ENCODE results near the gene PSMB7.
A peak's percentile ranks its signal among the peaks of the same experiment; 100 is the strongest.

Gene PSMB7

DNA sequence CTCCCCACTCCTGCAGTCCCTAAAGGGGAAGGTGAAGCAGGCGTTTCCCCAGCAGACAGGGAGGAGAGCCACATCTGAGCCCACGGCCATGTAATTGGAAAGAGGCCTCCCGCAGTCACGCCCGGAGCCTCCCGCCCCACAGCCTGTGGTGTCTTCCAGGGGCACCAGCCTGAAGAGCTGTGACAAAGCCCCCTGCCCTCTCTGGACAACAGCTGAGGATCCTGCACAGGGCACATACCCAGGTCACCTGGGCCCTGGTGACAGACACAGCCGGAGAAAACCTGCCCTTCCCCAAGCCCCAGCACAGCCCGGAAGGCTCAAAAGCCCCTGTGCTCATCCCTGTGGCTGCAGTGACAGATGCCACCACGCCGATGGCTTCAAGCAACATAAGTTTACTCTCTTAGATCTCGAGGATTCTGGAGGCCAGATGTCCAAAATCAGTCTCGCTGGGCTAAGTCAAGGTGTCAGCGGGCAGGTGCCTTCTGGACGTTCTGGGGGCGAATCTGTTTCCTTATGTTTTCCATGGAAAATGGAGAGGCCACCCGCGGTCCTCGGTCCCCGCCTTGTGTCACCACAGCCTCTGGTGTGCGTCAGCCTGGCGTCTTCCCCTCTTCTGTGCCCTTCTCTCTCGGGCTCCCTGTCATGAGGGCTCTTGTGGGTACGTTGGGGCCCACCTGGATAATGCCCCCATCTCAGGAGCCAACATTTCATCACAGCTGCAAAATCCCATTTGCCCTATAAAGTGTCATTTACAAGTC lies 71.5 kb downstream of the PSMB7 start:
- peak in 1 of 3 experiments; percentile 69 for DNase-seq

DNA sequence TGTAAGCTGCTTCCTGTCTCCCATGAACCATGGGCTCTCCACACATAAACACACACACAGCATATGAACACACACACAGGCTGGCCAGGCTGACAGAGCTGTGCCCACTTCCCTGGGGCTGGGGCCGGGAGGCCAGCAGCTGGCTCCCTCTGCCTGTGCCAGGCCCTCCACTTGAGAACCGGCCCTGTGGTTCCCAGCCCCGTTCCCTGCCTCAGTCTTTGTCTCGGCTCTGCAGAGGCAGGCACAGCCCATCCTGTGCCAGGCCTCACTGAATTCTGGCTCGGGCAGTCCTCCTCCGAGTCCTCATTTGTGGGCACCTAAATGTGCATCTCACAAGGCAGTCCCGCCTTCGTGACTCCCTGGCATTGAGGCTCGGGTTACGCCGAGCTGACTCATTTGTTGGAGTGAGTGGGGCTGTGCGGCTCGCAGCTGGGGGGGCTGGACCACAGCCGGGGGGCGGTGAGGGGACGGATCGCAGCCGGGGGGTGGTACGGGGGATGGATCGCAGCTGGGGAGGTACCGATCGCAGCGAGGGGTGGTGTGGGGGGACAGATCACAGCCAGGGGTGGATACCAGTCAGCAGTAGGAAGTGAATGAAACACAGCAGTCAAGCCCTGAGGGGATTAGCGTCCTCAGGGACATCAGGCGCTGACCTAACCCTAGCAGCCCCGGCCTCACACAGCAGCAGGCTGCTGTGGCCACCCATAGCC lies 72.3 kb downstream of the PSMB7 start:
- peak; percentile 4 to 87 (median 69) for DNase-seq

GRCh38 chr9:124342402-124342775 lies 72.9 kb downstream of the PSMB7 start:
- DNase-seq = no peak

DNA sequence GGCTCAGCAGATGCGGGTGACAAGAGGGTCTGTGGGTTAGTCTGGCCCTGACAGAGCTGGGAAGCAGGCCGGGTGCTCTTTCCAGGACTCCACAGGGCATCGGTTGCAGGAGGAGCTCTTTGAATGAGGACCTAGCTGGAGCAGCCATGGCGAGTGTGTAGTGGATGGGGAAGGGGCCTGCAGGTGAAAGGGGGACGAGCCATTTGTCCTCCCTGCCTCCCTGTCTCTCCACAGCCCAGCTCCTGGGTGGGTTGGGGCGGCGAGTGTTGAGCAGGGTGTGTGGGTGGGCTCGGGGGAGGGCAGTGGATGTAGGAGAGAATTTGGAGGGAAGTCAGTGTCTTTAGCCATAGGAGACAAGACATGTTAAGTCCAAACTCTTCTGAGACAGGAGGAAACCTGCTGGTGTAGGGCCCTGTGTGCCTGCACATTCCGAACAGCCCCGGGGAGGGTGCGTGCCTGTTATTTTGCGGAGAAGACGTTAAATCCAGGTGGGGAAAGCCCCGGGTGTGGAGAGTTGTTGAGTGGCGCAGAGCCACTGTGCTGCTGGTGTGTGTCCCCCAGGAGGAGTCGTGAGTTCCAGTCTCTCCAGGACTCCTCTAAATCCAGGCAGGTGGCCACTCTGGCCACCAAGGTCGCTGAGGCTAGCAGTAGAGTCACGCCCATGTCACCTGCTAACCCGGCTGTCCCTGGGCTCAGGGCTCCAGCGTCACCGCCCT lies 73.6 kb downstream of the PSMB7 start:
- DNase-seq = no peak

GRCh38 chr9:124340219-124341069 lies 74.8 kb downstream of the PSMB7 start:
- DNase-seq = no peak

- no peak for DNase-seq
Measured at GRCh38 chr9:124339603-124340146, 75.6 kb downstream of the PSMB7 start.

DNA sequence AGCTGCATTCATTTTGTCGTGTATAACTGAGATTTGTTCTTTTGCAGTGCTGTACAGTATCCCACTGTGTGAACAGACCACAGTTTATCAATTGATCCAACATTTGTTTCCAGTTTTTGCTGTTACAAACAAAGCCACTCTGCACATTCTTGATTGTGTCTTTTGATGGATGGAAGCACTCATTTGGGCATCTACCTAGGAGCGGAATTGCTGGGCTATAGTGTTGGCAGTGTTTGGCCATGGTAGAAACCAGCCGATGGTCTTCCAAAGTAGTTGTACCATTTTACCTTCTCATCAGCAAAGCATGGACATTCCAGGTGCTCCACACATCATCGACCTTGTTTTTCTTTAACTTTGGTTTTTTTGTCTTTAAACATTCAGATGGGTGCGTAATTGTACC lies 77.7 kb downstream of the PSMB7 start:
- no peak for DNase-seq

GRCh38 chr9:124335320-124335707 lies 79.9 kb downstream of the PSMB7 start:
- no peak for DNase-seq

GRCh38 chr9:124334568-124335319 lies 80.5 kb downstream of the PSMB7 start:
- no peak for DNase-seq

GRCh38 chr9:124333203-124333579 lies 82.1 kb downstream of the PSMB7 start:
- no peak for DNase-seq

- DNase-seq = no peak
Measured at GRCh38 chr9:124332361-124333202, 82.7 kb downstream of the PSMB7 start.

DNA sequence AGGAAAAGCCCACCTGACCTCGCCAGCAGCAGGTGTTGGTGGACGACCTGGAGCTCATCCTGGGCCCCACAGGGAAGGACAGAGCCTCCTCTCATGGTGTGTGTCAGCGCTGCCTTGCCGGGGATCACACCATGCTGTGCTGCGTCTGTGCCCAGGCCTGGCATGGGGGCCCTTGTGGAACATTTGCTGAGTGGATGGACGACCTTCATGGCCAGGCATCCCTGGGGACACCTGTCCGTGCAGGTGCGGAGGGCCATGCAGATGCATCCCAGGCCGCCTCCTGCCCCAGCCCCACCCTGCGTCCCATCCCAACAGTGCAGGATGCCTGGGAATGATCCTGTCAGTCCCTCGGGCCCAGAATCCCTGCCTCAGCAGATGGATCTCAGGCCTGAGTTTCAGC lies 83.7 kb downstream of the PSMB7 start:
- no peak for DNase-seq

DNA sequence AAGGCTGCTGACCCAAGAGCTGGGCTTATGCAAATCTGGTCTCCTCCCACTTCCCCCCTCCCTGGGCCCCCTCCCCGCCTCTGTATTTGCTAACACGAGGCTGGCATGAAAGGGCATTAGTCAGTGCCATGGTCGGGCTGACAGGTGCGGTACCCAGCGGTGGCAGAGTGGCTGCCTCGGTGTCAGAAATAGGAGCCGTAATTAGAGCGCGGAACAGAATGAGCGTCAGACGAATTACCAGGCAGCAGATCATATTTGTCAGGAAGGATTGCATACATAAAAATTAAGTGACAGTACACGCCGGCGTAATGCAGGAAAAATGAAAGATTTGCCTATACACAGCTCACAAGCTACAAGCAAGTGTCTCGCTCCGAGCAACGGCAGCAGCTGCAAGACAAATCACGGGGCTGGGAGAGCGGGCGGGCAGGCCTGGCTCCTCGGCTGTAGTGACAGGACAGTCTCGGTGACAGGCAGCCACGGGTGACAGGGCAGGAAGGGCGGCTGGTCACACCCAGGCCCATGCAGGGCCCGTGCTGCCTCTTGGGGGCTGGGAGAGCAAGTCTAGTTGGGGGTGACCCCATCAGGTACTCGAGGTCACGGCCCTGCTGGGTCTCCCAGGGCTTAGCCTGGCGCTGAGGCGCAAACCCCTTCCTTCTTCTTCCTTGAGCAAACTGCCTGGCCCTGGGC lies 85.1 kb downstream of the PSMB7 start:
- DNase-seq = peak in 2 of 3 experiments; percentile 86 to 93

DNA sequence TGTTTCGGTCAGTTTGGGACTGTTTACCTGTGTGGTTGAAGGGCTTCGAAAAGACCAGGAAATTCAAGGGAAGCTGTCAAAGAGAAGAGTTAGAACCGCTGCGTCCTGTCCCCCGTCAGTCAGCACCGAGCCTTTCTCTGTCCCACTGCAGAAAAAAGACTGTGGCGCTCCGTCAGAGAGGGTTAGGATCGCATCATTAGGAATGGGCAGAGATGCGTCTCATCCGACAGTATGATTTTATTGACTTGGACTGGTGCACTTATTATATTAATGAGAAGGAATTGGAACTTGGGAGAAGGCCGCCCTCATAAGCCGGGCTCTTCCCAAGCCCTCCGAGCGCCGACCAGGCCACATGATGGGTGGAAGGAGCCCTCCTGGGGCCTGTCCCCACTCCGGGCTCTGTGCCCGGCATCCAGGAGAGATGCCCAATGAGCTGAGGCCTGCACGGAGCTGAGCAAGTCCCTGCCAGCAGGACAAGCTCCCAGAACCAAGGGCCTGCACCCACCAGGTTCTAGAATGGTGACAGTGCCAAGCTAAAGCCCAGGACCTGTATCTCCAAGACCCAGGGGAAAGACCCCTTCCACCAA lies 85.9 kb downstream of the PSMB7 start:
- DNase-seq = no peak

- DNase-seq = no peak
Measured at GRCh38 chr9:124328285-124328684, 87.0 kb downstream of the PSMB7 start.

- DNase-seq = no peak
Measured at GRCh38 chr9:124327491-124327890, 87.8 kb downstream of the PSMB7 start.

DNA sequence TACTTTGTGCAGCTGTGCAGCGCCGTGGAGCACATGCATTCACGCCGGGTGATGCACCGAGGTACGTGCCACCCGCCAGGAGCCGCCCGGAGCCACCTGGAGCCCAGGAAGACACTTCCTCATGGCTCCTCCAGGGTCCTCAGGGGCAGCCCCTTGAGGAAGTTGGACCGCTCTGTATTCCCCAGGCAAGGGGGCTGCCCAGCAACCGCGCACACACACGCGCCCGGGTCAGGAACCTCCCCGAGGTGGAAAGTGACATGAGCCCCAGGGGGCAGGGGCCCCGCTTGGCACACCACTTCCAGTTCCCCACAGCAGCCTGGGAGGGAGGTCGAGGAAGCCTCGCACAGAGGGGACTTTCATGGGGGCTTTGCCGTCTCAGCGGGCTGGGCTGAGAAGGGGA lies 88.9 kb downstream of the PSMB7 start:
- no peak for DNase-seq

DNA sequence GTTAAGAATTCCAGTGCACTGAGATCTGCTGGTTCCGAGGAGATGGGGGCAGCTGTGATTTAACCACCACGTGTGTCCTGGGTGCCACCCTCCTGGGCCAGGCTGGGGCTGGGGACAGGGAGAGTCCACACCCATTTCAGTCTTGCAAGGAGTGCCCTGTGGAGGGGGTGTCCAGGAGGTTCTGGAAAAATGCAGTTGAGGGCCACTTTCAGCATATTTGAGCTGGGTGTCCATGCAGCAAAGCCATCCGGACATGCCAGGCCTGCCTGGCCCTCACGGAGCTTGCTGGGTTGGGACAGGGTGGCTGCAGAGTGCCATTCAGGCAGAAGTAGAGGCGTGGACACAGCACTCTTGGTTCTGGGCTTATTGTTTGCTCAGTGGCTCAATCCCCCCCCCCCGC lies 89.4 kb downstream of the PSMB7 start:
- DNase-seq = no peak

DNA sequence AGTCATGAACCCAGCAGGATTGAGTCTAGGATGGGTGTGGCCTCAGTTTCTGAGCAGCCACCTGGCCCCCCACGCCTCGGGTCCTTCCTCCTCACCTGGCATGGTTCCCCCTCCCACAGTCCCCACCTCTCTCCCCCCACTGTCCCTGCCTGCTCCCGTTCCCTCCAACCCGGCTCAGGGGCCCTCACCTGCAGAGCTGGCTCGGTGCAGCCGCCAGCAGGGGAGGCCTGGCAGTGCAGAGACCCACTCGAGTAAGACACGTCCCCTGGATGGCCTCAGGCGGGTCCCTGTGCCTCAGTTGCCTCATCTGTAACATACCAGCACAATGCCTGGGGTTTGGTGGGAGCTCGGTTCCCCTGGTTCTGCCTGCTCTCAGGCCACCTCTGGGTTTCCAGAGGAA lies 91.3 kb downstream of the PSMB7 start:
- DNase-seq = no peak
